Keratinocyte (primary cell): ENCODE measurements around the gene PEA15. TPM values are rescaled to one million over a fixed set of nuclear protein-coding genes. Genes with fewer than 3 reads are reported as not detected.

Experiments used
- DNase-seq: peaks from one replicate; pipeline ENCODE4 v3.0.0-alpha.2; 2011; ENCODE audit warnings: low read depth, missing footprints, low spot score
- FAIRE-seq: peaks from 2 replicates; lab custom pipeline; 2011; peaks lifted over from hg19 to GRCh38; lab: Jason Lieb, UNC
- H2AFZ ChIP-seq: 2 replicates; pipeline ENCODE4 v1.6.0; 2012; ENCODE audit warnings: low read length, control low read depth, inconsistent platforms; ENCODE audit not compliant: control insufficient read depth
- H3K27ac ChIP-seq: 2 replicates; pipeline ENCODE4 v1.5.1; 2011; ENCODE audit warnings: low read length; ENCODE audit not compliant: control insufficient read depth, insufficient read depth
- H3K27me3 ChIP-seq: 3 replicates; pipeline ENCODE4 v1.6.0; 2011; ENCODE audit warnings: low read length; ENCODE audit not compliant: control insufficient read depth, insufficient read depth; ENCODE audit errors: extremely low read depth
- H3K36me3 ChIP-seq, 2 experiments: 2 replicates in 1 of 2; 3 replicates in 1 of 2; pipeline ENCODE4 v1.5.1; 2011; ENCODE audit warnings: low read length in 2 of 2, mild to moderate bottlenecking in 1 of 2; ENCODE audit not compliant: control insufficient read depth in 2 of 2, insufficient read depth in 2 of 2; ENCODE audit errors: extremely low read depth in 1 of 2
- H3K4me1 ChIP-seq: 3 replicates; pipeline ENCODE4 v1.5.1; 2011; ENCODE audit warnings: low read length; ENCODE audit not compliant: control insufficient read depth, insufficient read depth; ENCODE audit errors: extremely low read depth
- H3K4me2 ChIP-seq: 3 replicates; pipeline ENCODE4 v1.6.0; 2011; ENCODE audit warnings: low read depth, low read length; ENCODE audit not compliant: control insufficient read depth, insufficient read depth; ENCODE audit errors: extremely low read depth
- H3K4me3 ChIP-seq, 3 experiments: fragments of 200-600 bp in 1 of 3; sonication (generic) in 1 of 3; 2 replicates in 2 of 3; 3 replicates in 1 of 3; pipeline ENCODE4 v1.5.1; 2011 to 2016; ENCODE audit warnings: low read length in 3 of 3, mild to moderate bottlenecking in 3 of 3, control low read depth in 2 of 3, inconsistent platforms in 1 of 3, low read depth in 1 of 3, mixed read lengths in 1 of 3, mixed run types in 1 of 3, moderate library complexity in 1 of 3; ENCODE audit not compliant: control insufficient read depth in 2 of 3, insufficient read depth in 2 of 3; ENCODE audit errors: extremely low read depth in 1 of 3
- H3K79me2 ChIP-seq: 2 replicates; pipeline ENCODE4 v1.6.0; 2012; ENCODE audit warnings: low read length; ENCODE audit not compliant: control insufficient read depth, insufficient read depth
- H3K9ac ChIP-seq: 3 replicates; pipeline ENCODE4 v1.6.0; 2011; ENCODE audit warnings: low read length; ENCODE audit not compliant: control insufficient read depth, insufficient read depth; ENCODE audit errors: extremely low read depth
- H3K9me1 ChIP-seq: 3 replicates; pipeline ENCODE4 v1.6.0; 2011; ENCODE audit warnings: low read length; ENCODE audit not compliant: control insufficient read depth, insufficient read depth; ENCODE audit errors: extremely low read depth
- H3K9me3 ChIP-seq: 2 replicates; pipeline ENCODE4 v1.5.1; 2012; ENCODE audit warnings: low read depth, low read length; ENCODE audit not compliant: control insufficient read depth
- H4K20me1 ChIP-seq: 3 replicates; pipeline ENCODE4 v1.6.0; 2011; ENCODE audit warnings: low read length; ENCODE audit not compliant: control insufficient read depth, insufficient read depth; ENCODE audit errors: extremely low read depth
- EZH2 ChIP-seq: IDR thresholded peaks from one replicate; pipeline ENCODE4 v1.6.1; 2012; ENCODE audit warnings: inconsistent platforms, mild to moderate bottlenecking, low read length, moderate library complexity
- dilution Hi-C: fragments of 300-500 bp; cut with MboI; formaldehyde crosslinking; loops from one replicate; pipeline ENCODE4 v1.7.0; 2020; ENCODE audit warnings: low sequenced_read_pairs; ENCODE audit not compliant: extremely low pct_ligation_motif_present
- polyA plus RNA-seq, 5 experiments: library from polyadenylated mRNA; depleted of rRNA in 3 of 5; stranded (reverse) in 3 of 5; stranded (forward) in 1 of 5; unstranded in 1 of 5; fragments of >200 nt; gene quantifications; 1 replicate in 1 of 5; 2 replicates in 3 of 5; 3 replicates in 1 of 5; pipeline versions ENCODE4 v1.2.1 to v1.2.3, GENCODE V29; 2011 to 2012; ENCODE audit warnings: missing spikeins in 2 of 5, low read depth in 1 of 5, low replicate concordance in 1 of 5
- TF ChIP-seq, protein P1 (sequence below), 3 experiments: IDR thresholded peaks in 1 of 3; conservative IDR thresholded peaks in 1 of 3; optimal IDR thresholded peaks in 1 of 3; 2 replicates in 2 of 3; 3 replicates in 1 of 3; pipeline versions ENCODE3 to v1.5.1; 2011; ENCODE audit warnings: low read length in 3 of 3, mild to moderate bottlenecking in 3 of 3, moderate library complexity in 2 of 3, control low read depth in 1 of 3, inconsistent platforms in 1 of 3; ENCODE audit not compliant: insufficient read depth in 2 of 3; ENCODE audit errors: extremely low read depth in 1 of 3

PEA15 gene
- polyA plus RNA-seq, 1 donor (not counting 4 experiments of a cell fraction or from before 2014, with no cell fraction given) = 367 TPM

DNA sequence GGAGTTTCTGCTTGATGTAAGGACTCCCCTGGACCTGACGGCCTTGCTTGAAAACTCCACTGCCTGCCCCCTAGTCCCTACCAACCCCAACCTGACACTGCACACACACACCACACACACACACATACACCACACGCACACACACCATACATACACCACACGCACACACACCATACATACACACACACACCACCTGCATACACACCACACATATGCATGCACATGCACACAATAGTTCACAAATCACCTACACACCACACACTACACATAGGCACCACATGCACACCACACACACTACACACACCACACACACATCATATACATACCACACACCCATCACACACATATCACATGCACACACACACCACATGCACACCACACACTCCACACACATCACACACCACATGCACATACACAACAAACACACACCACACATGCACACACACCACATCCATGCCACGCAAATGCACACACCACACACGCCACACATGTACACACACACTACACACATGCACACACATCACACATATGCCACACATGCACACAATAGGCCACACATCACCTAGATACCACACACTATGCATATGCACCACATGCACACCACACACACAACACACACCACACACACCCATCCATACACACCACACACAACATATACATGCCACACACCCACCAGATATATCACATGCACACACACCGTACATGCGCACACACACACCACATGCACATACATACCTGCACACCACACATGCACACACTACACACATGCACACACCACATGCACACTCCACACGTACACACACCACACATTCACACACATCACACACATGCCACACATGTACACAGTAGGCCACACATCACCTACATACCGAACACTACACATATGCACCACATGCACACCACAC is 11.1 kb upstream of the PEA15 start:
- FAIRE-seq = no peak
- Histone ChIP-seq H2AFZ (no peak overlapping the region), H3K9me3 (no peaks in the 10 kb centered on the region), H3K4me1 (no peaks in the 10 kb centered on the region), H3K79me2 (no peaks in the 10 kb centered on the region), H3K27ac (no peak overlapping the region), H3K27me3 (no peaks in the 10 kb centered on the region), H3K4me3 (no peak overlapping the region), H3K9ac (no peak overlapping the region), H4K20me1 (no peaks in the 10 kb centered on the region), H3K36me3 (no peaks in the 10 kb centered on the region), H3K4me2 (no peak overlapping the region), H3K9me1 (no peaks in the 10 kb centered on the region)
- TF ChIP-seq EZH2 = no peak
- TF ChIP-seq, protein P1, sequence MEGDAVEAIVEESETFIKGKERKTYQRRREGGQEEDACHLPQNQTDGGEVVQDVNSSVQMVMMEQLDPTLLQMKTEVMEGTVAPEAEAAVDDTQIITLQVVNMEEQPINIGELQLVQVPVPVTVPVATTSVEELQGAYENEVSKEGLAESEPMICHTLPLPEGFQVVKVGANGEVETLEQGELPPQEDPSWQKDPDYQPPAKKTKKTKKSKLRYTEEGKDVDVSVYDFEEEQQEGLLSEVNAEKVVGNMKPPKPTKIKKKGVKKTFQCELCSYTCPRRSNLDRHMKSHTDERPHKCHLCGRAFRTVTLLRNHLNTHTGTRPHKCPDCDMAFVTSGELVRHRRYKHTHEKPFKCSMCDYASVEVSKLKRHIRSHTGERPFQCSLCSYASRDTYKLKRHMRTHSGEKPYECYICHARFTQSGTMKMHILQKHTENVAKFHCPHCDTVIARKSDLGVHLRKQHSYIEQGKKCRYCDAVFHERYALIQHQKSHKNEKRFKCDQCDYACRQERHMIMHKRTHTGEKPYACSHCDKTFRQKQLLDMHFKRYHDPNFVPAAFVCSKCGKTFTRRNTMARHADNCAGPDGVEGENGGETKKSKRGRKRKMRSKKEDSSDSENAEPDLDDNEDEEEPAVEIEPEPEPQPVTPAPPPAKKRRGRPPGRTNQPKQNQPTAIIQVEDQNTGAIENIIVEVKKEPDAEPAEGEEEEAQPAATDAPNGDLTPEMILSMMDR (optimal IDR thresholded peaks at IDR 0.05 in 1 of 3, IDR thresholded peaks at IDR 0.05 in 1 of 3, conservative IDR thresholded peaks at IDR 0.05 in 1 of 3; ENCODE audit: extremely low read depth in 1 of 3, insufficient read depth in 2 of 3, low read length in 3 of 3) = no peak
- DNase-seq = no peak
- dilution Hi-C loops = no loop called here

DNA sequence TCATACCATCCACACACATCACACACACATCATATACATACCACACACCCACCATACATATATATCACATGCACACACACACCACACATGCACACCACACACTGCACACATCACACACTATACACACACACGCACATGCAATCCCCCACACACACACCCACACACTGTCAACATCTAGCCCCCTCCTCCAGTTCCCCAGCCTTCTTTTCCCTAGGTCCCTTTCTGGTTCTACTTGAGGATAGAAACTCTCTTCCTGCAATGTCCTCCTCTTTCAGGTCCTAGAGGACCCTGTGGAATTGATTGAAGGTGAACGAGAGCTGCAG is 10.5 kb upstream of the PEA15 start:
- Histone ChIP-seq H3K27me3 (no peaks in the 10 kb centered on the region), H3K36me3 (no peaks in the 10 kb centered on the region), H4K20me1 (no peaks in the 10 kb centered on the region), H3K9me3 (no peaks in the 10 kb centered on the region), H3K4me3 (no peak overlapping the region), H3K27ac (no peak overlapping the region), H3K9me1 (no peaks in the 10 kb centered on the region), H3K4me1 (no peaks in the 10 kb centered on the region), H3K4me2 (no peak overlapping the region), H2AFZ (no peak overlapping the region), H3K9ac (no peak overlapping the region), H3K79me2 (no peaks in the 10 kb centered on the region)
- dilution Hi-C loops = loop anchor here (5.0 kb wide), 1 partner anchor 87 kb away; no protein-coding TSS in a partner anchor
- TF ChIP-seq, protein P1 (optimal IDR thresholded peaks at IDR 0.05 in 1 of 3, IDR thresholded peaks at IDR 0.05 in 1 of 3, conservative IDR thresholded peaks at IDR 0.05 in 1 of 3; ENCODE audit: extremely low read depth in 1 of 3, insufficient read depth in 2 of 3, low read length in 3 of 3) = no peak
- TF ChIP-seq EZH2 = no peak
- DNase-seq = no peak
- FAIRE-seq = no peak
